ENCODE measurements around the gene MINDY3.

The MINDY3 gene

DNA sequence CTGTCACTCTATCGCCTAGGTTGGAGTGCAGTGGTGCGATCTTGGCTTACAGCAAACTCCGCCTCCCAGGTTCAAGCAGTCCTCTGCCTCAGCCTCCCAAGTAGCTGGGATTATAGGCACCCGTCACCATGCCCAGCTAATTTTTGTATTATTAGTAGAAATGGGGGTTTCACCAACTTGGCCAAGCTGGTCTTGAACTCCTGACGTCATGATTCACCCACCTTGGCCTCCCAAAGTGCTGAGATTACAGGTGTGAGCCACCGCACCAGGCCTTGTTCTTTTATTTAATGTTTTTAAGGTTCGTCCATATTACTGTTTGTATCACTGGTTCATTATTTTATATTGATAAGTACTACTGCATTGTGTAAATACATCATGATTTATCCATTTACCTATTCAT is 130.4 kb downstream of the MINDY3 start:
- DNase-seq: no peak

All from right hindlimb (tissue), 1 donor.